DND-41 (cell line): ENCODE results near the gene AGL.

Experiments used
- ATAC-seq: fragments of 200-7000 bp; cut with Tn5 transposase; 3 replicates; pipeline ENCODE4 v1.9.1; 2021; ENCODE audit warnings: low read depth; ENCODE audit not compliant: insufficient read depth
- DNase-seq: peaks from one replicate; pipeline ENCODE4 v3.0.0-alpha.2; 2020
- H2AFZ ChIP-seq: 2 replicates; pipeline ENCODE4 v1.6.0; 2012; ENCODE audit warnings: low read depth, low read length
- H3K27ac ChIP-seq: 2 replicates; pipeline ENCODE4 v1.5.1; 2012; ENCODE audit warnings: low read length, inconsistent platforms
- H3K27me3 ChIP-seq: fragments of 200-600 bp; sonication (generic); 2 replicates; pipeline ENCODE4 v1.6.0; 2012; ENCODE audit warnings: low read length, mild to moderate bottlenecking, inconsistent platforms; ENCODE audit not compliant: insufficient read depth, poor library complexity
- H3K36me3 ChIP-seq: 2 replicates; pipeline ENCODE4 v1.5.1; 2012; ENCODE audit warnings: low read length, inconsistent platforms; ENCODE audit not compliant: insufficient read depth
- H3K4me1 ChIP-seq: 2 replicates; pipeline ENCODE4 v1.5.1; 2012; ENCODE audit warnings: mild to moderate bottlenecking, low read length; ENCODE audit not compliant: insufficient read depth
- H3K4me2 ChIP-seq: 2 replicates; pipeline ENCODE4 v1.6.0; 2012; ENCODE audit warnings: mild to moderate bottlenecking, moderate library complexity, low read length, inconsistent platforms; ENCODE audit not compliant: insufficient read depth
- H3K4me3 ChIP-seq, 2 experiments: fragments of 200-600 bp in 1 of 2; shearing (Covaris generic) in 1 of 2; 2 replicates each; pipeline ENCODE4 v1.5.1; 2012 to 2016; ENCODE audit warnings: inconsistent platforms in 2 of 2, low read length in 2 of 2, mild to moderate bottlenecking in 2 of 2, low read depth in 1 of 2, moderate library complexity in 1 of 2
- H3K79me2 ChIP-seq: 2 replicates; pipeline ENCODE4 v1.6.0; 2012; ENCODE audit warnings: low read length, inconsistent platforms; ENCODE audit not compliant: insufficient read depth
- H3K9ac ChIP-seq: 2 replicates; pipeline ENCODE4 v1.6.0; 2012; ENCODE audit warnings: low read depth, mild to moderate bottlenecking, inconsistent platforms, low read length, moderate library complexity
- H3K9me3 ChIP-seq: 2 replicates; pipeline ENCODE4 v1.5.1; 2012; ENCODE audit warnings: low read length, moderate library complexity, mild to moderate bottlenecking, inconsistent platforms; ENCODE audit not compliant: insufficient read depth, severe bottlenecking
- H4K20me1 ChIP-seq: 2 replicates; pipeline ENCODE4 v1.6.0; 2012; ENCODE audit warnings: low read length; ENCODE audit not compliant: insufficient read depth
- CTCF ChIP-seq: IDR thresholded peaks from 2 replicates; pipeline ENCODE4 v1.5.1; 2012; ENCODE audit warnings: borderline replicate concordance, low read length, moderate library complexity, mild to moderate bottlenecking; ENCODE audit not compliant: poor library complexity, severe bottlenecking; ENCODE audit errors: extremely low read depth
- EZH2 ChIP-seq: IDR thresholded peaks from 3 replicates; pipeline ENCODE4 v1.6.1; 2012; ENCODE audit warnings: borderline replicate concordance, low read depth, mild to moderate bottlenecking, moderate library complexity, low read length, inconsistent platforms; ENCODE audit not compliant: severe bottlenecking

The AGL gene

GRCh38 chr1:99936071-99936470 lies 85.9 kb downstream of the AGL start:
- no peak overlapping the region for H3K4me2 ChIP-seq
- no peaks in the 10 kb centered on the region for H3K79me2 ChIP-seq
- H3K27ac ChIP-seq, result no peak overlapping the region
- H3K4me1 ChIP-seq, result no peaks in the 10 kb centered on the region
- DNase-seq, result no peak
- no peak overlapping the region for H2AFZ ChIP-seq
- H4K20me1 ChIP-seq, result no peaks in the 10 kb centered on the region
- no peak overlapping the region for H3K4me3 ChIP-seq
- no peak for ATAC-seq
- TF ChIP-seq EZH2 (no peak), CTCF (no peak)
- H3K27me3 ChIP-seq, result no peaks in the 10 kb centered on the region
- H3K36me3 ChIP-seq, result no peaks in the 10 kb centered on the region
- peaks cover 7% of the 10 kb centered on the region for H3K9me3 ChIP-seq
- no peak overlapping the region for H3K9ac ChIP-seq

GRCh38 chr1:99942723-99943122 lies 92.6 kb downstream of the AGL start:
- H2AFZ ChIP-seq, result no peak overlapping the region
- H3K27me3 ChIP-seq, result no peaks in the 10 kb centered on the region
- no peak overlapping the region for H3K27ac ChIP-seq
- H3K9ac ChIP-seq, result no peak overlapping the region
- no peaks in the 10 kb centered on the region for H3K4me1 ChIP-seq
- H4K20me1 ChIP-seq, result no peaks in the 10 kb centered on the region
- DNase-seq (no peak), ATAC-seq (no peak)
- no peak overlapping the region for H3K4me3 ChIP-seq
- H3K36me3 ChIP-seq, result no peaks in the 10 kb centered on the region
- H3K4me2 ChIP-seq, result no peak overlapping the region
- no peak for TF ChIP-seq EZH2
- no peak for TF ChIP-seq CTCF
- no peaks in the 10 kb centered on the region for H3K79me2 ChIP-seq
- no peaks in the 10 kb centered on the region for H3K9me3 ChIP-seq

GRCh38 chr1:99943223-99943794 lies 93.1 kb downstream of the AGL start:
- ATAC-seq, result no peak

More at GRCh38 chr1:99943223-99943794, 93.1 kb downstream of the AGL start:
- Histone ChIP-seq H3K4me2 (no peak overlapping the region), H3K9me3 (no peaks in the 10 kb centered on the region), H2AFZ (no peak overlapping the region), H3K36me3 (no peaks in the 10 kb centered on the region), H4K20me1 (no peaks in the 10 kb centered on the region), H3K4me1 (no peaks in the 10 kb centered on the region), H3K4me3 (no peak overlapping the region), H3K27ac (no peak overlapping the region), H3K9ac (no peak overlapping the region), H3K79me2 (no peaks in the 10 kb centered on the region), H3K27me3 (no peaks in the 10 kb centered on the region)
- no peak for DNase-seq
- TF ChIP-seq CTCF, result no peak
